Stimulated activated CD4-positive, alpha-beta T cell treated with anti-CD3 and anti-CD28 coated beads, Interleukin-15, amount 100 ng/mL, for 1 hour (primary cell): ENCODE results near the gene ZNF212.
"Not testable (repeated sequence)": the region's sequence is repeated elsewhere in the genome, so short reads cannot be mapped to it uniquely, and the experiment has no call there.

ENCODE experiments used
- DNase-seq, 2 donors: peaks; one replicate each; pipeline ENCODE4 v3.0.0-alpha.2; 2020; ENCODE audit warnings: low read depth in 1 of 2, low spot score in 1 of 2

The ZNF212 gene

GRCh38 chr7:149252378-149252777, 12.9 kb downstream of the ZNF212 start:
- DNase-seq: no peak

GRCh38 chr7:149253665-149254064, 14.2 kb downstream of the ZNF212 start:
- no peak for DNase-seq

DNA sequence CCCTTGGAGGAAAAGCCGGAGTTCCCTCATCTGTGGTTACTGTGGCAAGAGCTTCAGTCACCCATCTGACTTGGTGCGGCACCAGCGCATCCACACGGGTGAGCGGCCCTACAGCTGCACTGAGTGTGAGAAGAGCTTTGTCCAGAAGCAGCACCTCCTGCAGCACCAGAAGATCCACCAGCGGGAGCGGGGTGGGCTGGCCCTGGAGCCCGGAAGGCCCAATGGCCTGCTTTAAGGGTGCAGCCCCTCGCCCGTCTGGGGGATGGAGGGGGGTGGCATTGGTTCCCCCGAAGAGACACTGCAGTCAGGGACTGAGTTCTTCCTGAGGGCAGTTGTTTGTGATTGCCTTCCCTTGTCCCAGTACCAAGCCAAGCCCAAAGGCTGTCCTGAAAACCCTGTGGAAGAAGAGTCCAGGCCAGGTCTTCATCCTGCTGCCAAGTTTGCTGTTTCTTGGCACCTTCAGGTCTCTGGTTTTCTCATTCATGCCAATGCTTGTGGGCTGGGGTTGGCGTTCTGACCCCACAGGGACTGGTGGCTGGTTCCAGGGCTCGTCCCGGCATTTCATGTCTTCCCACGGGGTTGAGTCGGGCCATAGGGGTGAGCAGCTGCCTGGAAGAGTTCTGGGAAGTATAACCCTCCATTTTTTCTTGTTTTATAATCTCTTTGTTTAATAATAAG, 14.9 kb downstream of the ZNF212 start:
- DNase-seq: no peak

GRCh38 chr7:149255174-149255573, 15.7 kb downstream of the ZNF212 start:
- no peak for DNase-seq

DNA sequence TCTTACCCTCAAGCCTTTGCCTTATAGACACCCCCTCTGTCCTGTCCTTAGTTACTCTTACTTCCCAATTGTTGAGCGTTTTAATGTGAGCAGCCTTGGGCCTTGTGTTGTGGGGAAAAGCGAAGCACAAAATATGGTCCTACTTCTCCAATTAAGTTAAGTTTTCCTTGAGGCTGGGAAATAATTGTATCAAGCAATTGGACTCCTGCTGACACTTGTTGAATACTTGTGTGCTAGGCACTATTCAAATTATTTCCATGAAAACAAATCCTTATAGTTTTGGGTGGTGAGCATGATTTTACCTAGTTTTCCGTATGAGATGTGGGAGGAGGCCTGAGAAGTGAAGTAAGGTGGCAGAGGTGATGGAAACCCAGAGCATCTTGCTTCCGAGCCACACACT, 17.1 kb downstream of the ZNF212 start:
- no peak for DNase-seq

DNA sequence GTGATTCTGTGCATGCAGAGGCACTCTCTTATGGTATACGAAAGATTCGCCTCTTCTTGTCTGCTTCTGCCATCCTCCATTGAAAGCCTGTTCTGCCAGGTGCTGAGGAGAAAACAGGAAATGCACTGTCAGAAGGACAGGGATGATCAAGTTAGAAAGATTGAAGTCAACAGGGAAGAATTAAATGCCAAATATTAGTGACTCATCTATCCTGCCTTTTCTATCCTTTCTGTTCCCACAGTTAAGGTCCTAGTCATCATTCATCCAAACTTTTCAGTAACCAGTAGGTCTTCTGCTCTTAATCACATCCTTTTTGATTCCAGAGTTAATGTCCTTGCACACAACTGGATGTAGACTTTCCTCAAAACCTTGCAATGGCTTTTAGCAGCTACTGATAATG, 17.7 kb downstream of the ZNF212 start:
- no peak for DNase-seq

DNA sequence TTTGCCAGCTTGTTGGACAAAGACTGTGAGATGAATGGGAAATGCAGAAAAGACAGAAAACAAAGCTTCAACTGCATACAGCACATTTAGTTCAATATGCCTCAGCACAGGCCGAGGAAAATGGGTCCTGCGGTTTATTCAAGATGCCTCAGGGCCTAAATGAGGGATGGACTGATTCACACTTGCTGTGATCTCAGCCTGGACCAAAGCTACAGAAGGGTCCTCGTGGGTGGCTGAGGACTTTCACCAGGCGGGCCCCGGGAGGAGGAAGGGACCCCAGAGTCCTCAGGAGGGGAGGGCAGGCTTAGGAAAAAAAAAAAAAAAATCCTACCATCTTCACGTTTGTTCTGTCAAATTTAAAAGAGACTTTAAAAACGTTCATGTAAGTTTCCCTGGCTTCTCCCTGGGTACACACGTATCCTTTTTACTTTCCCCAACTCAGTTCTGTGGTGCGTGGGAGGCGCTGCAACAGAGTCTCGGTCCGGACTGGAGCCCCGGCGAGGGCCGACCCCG, 21.9 kb downstream of the ZNF212 start:
- no peak for DNase-seq

DNA sequence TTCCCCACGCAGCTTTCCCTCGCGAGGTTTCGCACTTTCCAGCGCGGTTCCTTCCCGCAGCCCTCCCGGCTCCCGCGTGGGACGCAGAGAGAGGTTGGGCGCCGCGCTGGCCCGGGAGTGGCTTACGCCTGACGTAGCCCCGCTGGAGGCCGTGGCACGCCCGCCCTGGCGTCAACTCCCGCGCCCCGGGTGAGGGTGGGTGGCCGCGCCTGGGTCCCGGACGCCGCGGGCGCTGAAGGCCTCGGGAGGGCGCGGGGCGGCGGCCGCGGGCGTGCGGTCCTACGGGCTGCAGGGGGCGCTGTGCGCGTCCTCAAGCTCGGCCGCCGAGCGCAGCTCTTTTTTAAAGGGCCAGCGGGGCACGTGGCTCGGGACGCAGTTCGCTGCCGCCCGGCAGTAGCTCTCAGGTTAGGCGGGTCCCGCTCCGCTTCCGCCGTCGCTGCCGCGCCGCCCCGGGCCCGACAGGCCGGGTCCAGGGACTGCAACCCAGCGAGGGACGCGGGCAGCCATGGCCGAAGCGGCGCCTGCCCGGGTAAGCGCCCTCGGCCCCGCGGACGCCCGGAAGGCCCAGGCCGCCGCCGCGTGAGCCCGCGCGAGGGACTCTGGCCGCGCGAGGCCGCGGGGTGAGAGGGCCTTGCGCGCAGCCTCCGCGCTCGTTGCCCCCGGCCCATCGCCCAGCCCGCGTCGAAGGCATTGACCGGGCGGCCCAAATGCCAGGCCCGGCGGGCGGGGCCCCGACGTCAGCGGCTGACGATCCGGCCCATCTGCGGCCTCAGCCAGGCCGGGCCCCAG, 22.6 kb downstream of the ZNF212 start, which contains the start of gene ZNF783:
Gene ZNF783 (plus strand): TSS at position 368 of the 789 bp plus-strand sequence. CDS start 138 bp downstream, at position 506.
- peak; percentile 74 to 77 for DNase-seq

DNA sequence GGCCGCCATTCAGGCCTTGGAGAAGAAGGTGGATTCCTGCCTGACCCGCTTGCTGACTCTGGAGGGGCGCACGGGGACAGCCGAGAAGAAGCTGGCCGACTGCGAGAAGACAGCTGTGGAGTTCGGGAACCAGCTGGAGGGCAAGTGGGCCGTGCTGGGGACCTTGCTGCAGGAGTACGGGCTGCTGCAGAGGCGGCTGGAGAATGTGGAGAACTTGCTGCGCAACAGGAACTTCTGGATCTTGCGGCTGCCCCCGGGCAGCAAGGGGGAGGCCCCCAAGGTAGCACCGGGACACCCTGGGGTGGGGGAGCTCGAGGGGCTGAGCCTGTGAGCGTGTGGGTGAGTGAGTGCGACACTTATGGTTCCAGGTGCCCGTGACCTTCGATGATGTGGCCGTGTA, 27.0 kb downstream of the ZNF212 start:
- DNase-seq: no peak

GRCh38 chr7:149267733-149268132, 28.3 kb downstream of the ZNF212 start:
- no peak for DNase-seq

- DNase-seq: not testable (repeated sequence)
Observed at GRCh38 chr7:149274424-149274823, 35.0 kb downstream of the ZNF212 start.

GRCh38 chr7:149277871-149278270, 38.4 kb downstream of the ZNF212 start:
- DNase-seq: no peak

DNA sequence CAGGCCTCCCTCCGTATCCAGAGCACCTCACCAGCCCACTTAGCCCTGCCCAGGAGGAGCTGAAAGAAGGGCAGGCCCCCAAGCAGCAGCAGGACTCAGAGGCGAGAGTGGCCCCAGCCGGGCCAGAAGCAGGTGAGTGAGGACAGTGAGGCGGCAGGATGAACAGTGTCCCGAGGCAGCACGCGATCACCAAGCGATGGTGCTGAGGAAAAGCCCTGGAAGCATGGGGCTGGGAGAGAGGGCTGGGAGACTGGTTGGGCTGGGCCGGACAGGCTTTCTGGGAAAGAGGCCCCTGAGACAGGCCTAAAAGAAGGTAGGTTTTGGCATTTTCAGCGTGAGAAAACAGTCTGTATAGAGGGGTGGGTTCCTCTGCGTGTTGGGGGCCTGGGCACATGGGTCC, 38.9 kb downstream of the ZNF212 start:
- DNase-seq: no peak

DNA sequence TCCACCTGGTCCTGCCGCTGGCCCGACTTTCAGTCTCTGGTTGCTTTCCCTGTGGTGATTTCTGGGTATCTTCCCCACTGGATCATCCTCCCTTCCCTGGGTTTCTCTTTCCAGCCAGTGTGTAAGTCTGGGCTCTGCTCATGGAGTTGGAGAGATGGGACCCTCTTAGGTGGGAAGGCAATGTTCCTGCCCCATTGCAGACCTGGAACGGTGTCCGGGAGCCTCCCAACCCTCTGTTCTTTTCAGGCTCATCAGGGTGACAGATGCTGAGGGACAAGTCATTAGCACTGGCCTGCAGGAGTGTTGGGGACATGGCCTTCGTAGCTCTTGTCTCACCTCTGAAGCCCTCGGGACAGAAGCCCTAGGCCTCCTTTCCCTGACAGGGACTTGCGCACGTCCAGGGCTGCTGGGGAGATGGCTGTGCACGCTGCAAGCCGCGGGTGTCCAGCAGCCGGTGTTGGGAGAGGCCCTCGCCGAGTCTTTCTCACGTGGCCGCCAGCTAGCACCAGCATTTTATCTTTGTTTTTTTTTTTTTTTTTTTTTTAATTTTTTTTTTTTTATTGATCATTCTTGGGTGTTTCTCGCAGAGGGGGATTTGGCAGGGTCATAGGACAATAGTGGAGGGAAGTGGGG, 39.8 kb downstream of the ZNF212 start:
- DNase-seq: no peak

- no peak for DNase-seq
Observed at GRCh38 chr7:149280151-149280550, 40.7 kb downstream of the ZNF212 start.

DNA sequence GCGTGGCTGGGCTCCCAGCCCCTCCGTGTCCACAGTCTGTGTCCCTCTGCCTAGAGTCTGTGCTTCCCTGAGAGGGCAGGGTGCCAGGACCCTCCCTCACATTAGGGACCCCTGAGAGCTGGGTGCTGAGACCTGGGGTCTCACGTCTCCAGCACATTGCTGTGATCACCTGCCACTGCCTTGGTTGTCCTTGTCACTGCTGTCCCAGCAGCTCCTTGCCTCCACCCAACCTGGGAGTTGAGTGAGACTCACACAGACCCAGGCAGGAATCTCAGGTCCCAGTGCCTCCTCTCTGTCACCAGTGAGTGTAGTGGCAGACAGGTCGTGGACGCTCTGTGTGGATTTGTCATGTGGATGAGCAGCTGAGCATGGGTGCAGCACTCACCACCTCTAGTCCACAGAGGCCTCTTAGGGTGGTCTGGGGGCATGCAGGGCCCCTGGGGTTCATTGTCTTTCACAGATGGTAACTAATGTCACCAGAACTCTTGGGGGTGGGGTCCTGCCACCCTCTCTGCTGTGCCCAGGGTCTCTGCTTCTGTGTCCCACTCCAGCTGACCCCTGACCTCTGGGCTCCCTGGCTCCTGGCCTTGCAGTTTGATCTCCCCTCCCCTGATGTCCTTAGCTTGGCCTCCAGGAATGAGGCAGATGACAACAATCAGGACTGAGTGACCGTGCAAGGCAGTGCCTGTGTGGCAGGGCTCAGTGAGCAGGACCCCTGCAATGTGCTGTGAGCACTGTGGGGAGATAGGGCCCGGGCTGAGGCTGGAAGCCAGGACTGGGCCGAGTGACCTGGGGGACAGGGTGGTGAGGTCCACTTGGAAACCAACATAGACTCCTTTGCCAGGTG, 41.4 kb downstream of the ZNF212 start:
- DNase-seq: no peak

- no peak for DNase-seq
Observed at GRCh38 chr7:149281508-149282330, 42.3 kb downstream of the ZNF212 start.

DNA sequence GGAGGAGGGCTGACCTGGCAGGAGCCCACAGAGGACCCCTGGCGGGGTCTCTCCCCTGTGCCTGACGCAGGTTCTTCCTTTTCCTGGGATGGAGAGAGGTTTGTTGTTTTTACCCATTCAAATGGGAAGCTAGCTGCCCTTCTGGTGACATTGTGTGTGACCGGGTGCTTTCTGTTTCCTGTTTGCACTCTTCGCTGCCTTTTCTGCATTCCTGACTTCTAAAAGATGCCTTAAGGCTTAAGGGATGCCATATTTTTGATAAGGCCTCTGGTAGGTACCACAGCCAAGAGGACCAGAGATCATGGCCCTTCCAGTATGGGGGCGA, 42.8 kb downstream of the ZNF212 start:
- no peak for DNase-seq

- DNase-seq: no peak
Observed at GRCh38 chr7:149283321-149283720, 43.9 kb downstream of the ZNF212 start.

GRCh38 chr7:149284343-149284742, 44.9 kb downstream of the ZNF212 start:
- DNase-seq: no peak
